CD14-positive monocyte (primary cell): Measurements from ENCODE around the gene AEBP2. TPM values are rescaled to one million over a fixed set of nuclear protein-coding genes. Genes with fewer than 3 reads are reported as not detected.

Source experiments
- DNase-seq, 3 donors: peaks; one replicate each; pipeline ENCODE4 v3.0.0-alpha.2; 2011 to 2022
- H2AFZ ChIP-seq: 2 replicates; pipeline ENCODE4 v1.6.0; 2012; ENCODE audit warnings: mild to moderate bottlenecking, low read depth, low read length, inconsistent platforms; ENCODE audit not compliant: insufficient read depth, poor library complexity, severe bottlenecking
- H3K27ac ChIP-seq, 2 donors: 1 replicate in 1 of 2; 2 replicates in 1 of 2; pipeline ENCODE4 v1.5.1; 2012 to 2013; ENCODE audit warnings: low read length in 2 of 2, control low read depth in 1 of 2, inconsistent platforms in 1 of 2, low read depth in 1 of 2, mild to moderate bottlenecking in 1 of 2
- H3K27me3 ChIP-seq, 2 donors: one replicate each; pipeline versions ENCODE4 v1.6.0 to v1.6.1; 2011 to 2013; ENCODE audit warnings: low read length in 2 of 2; ENCODE audit not compliant: control insufficient read depth in 2 of 2, insufficient read depth in 2 of 2
- H3K36me3 ChIP-seq, 2 donors: replicated peaks in 1 of 2; 1 replicate in 1 of 2; 2 replicates in 1 of 2; pipeline versions ENCODE4 v1.5.1 to v1.6.1; 2012 to 2013; ENCODE audit warnings: low read length in 2 of 2, control low read depth in 1 of 2, inconsistent platforms in 1 of 2, mild to moderate bottlenecking in 1 of 2; ENCODE audit not compliant: insufficient read depth in 2 of 2, control insufficient read depth in 1 of 2
- H3K4me1 ChIP-seq, 2 donors: 1 replicate in 1 of 2; 2 replicates in 1 of 2; pipeline versions ENCODE4 v1.5.1 to v1.6.1; 2012 to 2013; ENCODE audit warnings: low read length in 2 of 2, control low read depth in 1 of 2, inconsistent platforms in 1 of 2, mild to moderate bottlenecking in 1 of 2, moderate library complexity in 1 of 2; ENCODE audit not compliant: insufficient read depth in 2 of 2, control insufficient read depth in 1 of 2
- H3K4me2 ChIP-seq: replicated peaks from 2 replicates; pipeline ENCODE3; 2012; ENCODE audit warnings: low read length, moderate library complexity, mild to moderate bottlenecking; ENCODE audit not compliant: poor library complexity, severe bottlenecking; ENCODE audit errors: extremely low read depth
- H3K4me3 ChIP-seq, 3 experiments: fragments of 200-600 bp in 1 of 3; sonication (generic) in 1 of 3; replicated peaks in 1 of 3; 1 replicate in 2 of 3; 2 replicates in 1 of 3; pipeline ENCODE4 v1.5.1; 2011 to 2013; ENCODE audit warnings: low read length in 3 of 3, mild to moderate bottlenecking in 3 of 3, control low read depth in 2 of 3, low read depth in 2 of 3, inconsistent platforms in 1 of 3, moderate library complexity in 1 of 3
- H3K79me2 ChIP-seq: 2 replicates; pipeline ENCODE4 v1.6.0; 2012; ENCODE audit warnings: mild to moderate bottlenecking, control low read depth, inconsistent platforms, low read length, moderate library complexity; ENCODE audit not compliant: insufficient read depth
- H3K9ac ChIP-seq: 2 replicates; pipeline ENCODE4 v1.6.0; 2017; ENCODE audit warnings: low read length, mild to moderate bottlenecking; ENCODE audit not compliant: insufficient read depth, poor library complexity, severe bottlenecking
- H3K9me3 ChIP-seq, 2 donors: replicated peaks in 1 of 2; 1 replicate in 1 of 2; 2 replicates in 1 of 2; pipeline versions ENCODE4 v1.5.1 to v1.6.1; 2012 to 2013; ENCODE audit warnings: low read length in 2 of 2, control low read depth in 1 of 2; ENCODE audit not compliant: control insufficient read depth in 1 of 2, insufficient read depth in 1 of 2
- H4K20me1 ChIP-seq: 2 replicates; pipeline ENCODE4 v1.6.0; 2012; ENCODE audit warnings: mild to moderate bottlenecking, low read length, control low read depth, moderate library complexity; ENCODE audit not compliant: insufficient read depth
- H3K27ac Mint-ChIP-seq, 7 donors: one replicate each; pipeline ENCODE4 v1.8.0; 2020; ENCODE audit warnings: mild to moderate bottlenecking in 7 of 7, mixed read lengths in 7 of 7, moderate library complexity in 6 of 7, inconsistent platforms in 2 of 7
- H3K27me3 Mint-ChIP-seq, 3 donors: one replicate each; pipeline ENCODE4 v1.8.0; 2021 to 2022; ENCODE audit warnings: low read depth in 3 of 3, mild to moderate bottlenecking in 3 of 3, mixed read lengths in 3 of 3, moderate library complexity in 3 of 3, inconsistent platforms in 1 of 3
- H3K36me3 Mint-ChIP-seq, 2 donors: one replicate each; pipeline ENCODE4 v1.8.0; 2020; ENCODE audit warnings: mixed read lengths in 2 of 2, inconsistent platforms in 1 of 2, mild to moderate bottlenecking in 1 of 2
- H3K4me1 Mint-ChIP-seq: one replicate; pipeline ENCODE4 v1.8.0; 2020; ENCODE audit warnings: mild to moderate bottlenecking, mixed read lengths
- H3K4me3 Mint-ChIP-seq, 2 donors: one replicate each; pipeline ENCODE4 v1.8.0; 2020; ENCODE audit warnings: mild to moderate bottlenecking in 2 of 2, mixed read lengths in 2 of 2, moderate library complexity in 1 of 2
- H3K9me3 Mint-ChIP-seq, 7 donors: one replicate each; pipeline ENCODE4 v1.8.0; 2020 to 2022; ENCODE audit warnings: mixed read lengths in 7 of 7, mild to moderate bottlenecking in 6 of 7, moderate library complexity in 6 of 7, inconsistent platforms in 2 of 7
- WGBS: methylation state at CpG from one replicate; pipeline ENCODE4 v1.1.5; 2013; ENCODE audit warnings: missing lambda C conversion rate; ENCODE audit not compliant: insufficient coverage; 5-methylcytosine and 5-hydroxymethylcytosine counted together
- intact Hi-C, 2 donors: fragments of 100-400 bp; cut with micrococcal nuclease; formaldehyde crosslinking; loops; one replicate each; pipeline versions ENCODE4 v1.15.0 to v1.15.1; 2023
- polyA plus RNA-seq, 3 donors: library from polyadenylated mRNA; depleted of rRNA in 1 of 3; unstranded in 2 of 3; stranded (reverse) in 1 of 3; fragments of 300-500 nt in 2 of 3; fragments of >200 nt in 1 of 3; fragmentation: Illumina TruSeq in 2 of 3; gene quantifications; 1 replicate in 2 of 3; 2 replicates in 1 of 3; pipeline ENCODE4 v1.2.3, GENCODE V29; 2012 to 2021
- TF ChIP-seq, protein P1 (sequence below): fragments of 200-600 bp; IDR thresholded peaks from one replicate; pipeline ENCODE4 v1.8.0; 2022; ENCODE audit warnings: antibody characterized with exemption, mild to moderate bottlenecking

Gene AEBP2
- polyA plus RNA-seq, 3 donors = 3.0 to 8.0 (median 4.4) TPM

DNA sequence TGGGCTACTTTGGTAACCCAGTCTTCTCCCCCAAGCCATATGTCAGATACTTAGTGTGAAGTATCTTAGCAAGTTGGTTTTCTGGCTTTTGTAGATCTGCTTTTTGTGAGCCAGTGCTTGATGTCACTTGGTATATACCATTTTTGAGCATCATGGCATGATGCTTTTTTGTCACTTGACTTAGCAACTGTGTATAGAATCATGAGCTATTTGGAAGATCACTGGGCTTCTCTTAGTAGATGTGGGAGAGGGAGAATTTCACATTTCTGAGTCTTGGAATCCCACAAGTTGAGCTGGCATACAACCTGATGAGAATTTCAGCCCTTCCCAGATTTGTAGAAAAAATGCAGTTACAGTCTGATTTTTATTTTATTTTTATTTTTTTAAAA lies 24.9 kb downstream of the AEBP2 start:
- Mint-ChIP-seq H3K4me3 (no peak overlapping the region), H3K27me3 (no peaks in the 10 kb centered on the region), H3K4me1 (peaks cover 3% of the 10 kb centered on the region), H3K27ac (no peak overlapping the region), H3K36me3 (peaks cover 48 to 61% of the 10 kb centered on the region in 2 donors), H3K9me3 (peaks cover 0 to 2% (median 0%) of the 10 kb centered on the region in 7 donors)
- Histone ChIP-seq H3K4me2 (no peak overlapping the region), H3K4me1 (no peaks in the 10 kb centered on the region), H2AFZ (no peak overlapping the region), H3K27ac (no peak overlapping the region), H3K9ac (no peak overlapping the region), H3K4me3 (no peak overlapping the region), H4K20me1 (peaks cover 46% of the 10 kb centered on the region), H3K36me3 (peaks cover 19 to 60% of the 10 kb centered on the region in 2 donors), H3K9me3 (no peaks in the 10 kb centered on the region), H3K27me3 (no peaks in the 10 kb centered on the region), H3K79me2 (peaks cover 33% of the 10 kb centered on the region)
- DNase-seq = no peak
- TF ChIP-seq, protein P1, sequence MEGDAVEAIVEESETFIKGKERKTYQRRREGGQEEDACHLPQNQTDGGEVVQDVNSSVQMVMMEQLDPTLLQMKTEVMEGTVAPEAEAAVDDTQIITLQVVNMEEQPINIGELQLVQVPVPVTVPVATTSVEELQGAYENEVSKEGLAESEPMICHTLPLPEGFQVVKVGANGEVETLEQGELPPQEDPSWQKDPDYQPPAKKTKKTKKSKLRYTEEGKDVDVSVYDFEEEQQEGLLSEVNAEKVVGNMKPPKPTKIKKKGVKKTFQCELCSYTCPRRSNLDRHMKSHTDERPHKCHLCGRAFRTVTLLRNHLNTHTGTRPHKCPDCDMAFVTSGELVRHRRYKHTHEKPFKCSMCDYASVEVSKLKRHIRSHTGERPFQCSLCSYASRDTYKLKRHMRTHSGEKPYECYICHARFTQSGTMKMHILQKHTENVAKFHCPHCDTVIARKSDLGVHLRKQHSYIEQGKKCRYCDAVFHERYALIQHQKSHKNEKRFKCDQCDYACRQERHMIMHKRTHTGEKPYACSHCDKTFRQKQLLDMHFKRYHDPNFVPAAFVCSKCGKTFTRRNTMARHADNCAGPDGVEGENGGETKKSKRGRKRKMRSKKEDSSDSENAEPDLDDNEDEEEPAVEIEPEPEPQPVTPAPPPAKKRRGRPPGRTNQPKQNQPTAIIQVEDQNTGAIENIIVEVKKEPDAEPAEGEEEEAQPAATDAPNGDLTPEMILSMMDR = no peak
- intact Hi-C loops = no loop called here

DNA sequence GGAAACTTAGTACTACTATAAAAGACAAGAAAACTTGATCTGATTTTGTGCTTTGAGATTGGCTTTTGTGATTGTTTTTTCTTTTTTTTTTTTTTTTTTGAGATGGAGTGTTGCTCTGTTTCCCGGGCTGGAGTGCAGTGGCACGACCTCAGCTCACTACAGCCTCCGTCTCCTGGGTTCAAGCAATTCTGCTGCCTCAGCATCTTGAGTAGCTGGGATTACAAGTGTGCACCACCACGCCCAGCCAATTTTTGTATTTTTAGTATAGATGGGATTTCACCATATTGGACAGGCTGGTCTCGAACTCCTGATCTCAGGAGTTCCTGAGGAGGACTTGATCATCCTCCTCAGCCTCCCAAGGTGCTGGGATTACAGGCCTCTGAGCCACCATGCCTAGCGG lies 26.4 kb downstream of the AEBP2 start:
- TF ChIP-seq, protein P1 = no peak
- Mint-ChIP-seq H3K4me3 (no peak overlapping the region), H3K36me3 (peaks cover 50 to 70% of the 10 kb centered on the region in 2 donors)

More for the DNA sequence above, 26.4 kb downstream of the AEBP2 start:
- WGBS = no CpG with 5 or more reads among the region's 6 CpGs
- no peak for DNase-seq
- no peak overlapping the region for H3K4me3 ChIP-seq
- no peaks in the 10 kb centered on the region for H3K27me3 Mint-ChIP-seq
- H3K9ac ChIP-seq = no peak overlapping the region
- H3K79me2 ChIP-seq = peaks cover 22% of the 10 kb centered on the region
- no peaks in the 10 kb centered on the region for H3K4me1 ChIP-seq
- intact Hi-C loops = no loop called here
- peaks cover 0 to 2% (median 0%) of the 10 kb centered on the region in 7 donors for H3K9me3 Mint-ChIP-seq
- H3K27ac Mint-ChIP-seq = peak overlapping the region in 1 of 7 donors; percentile 16
- peaks cover 19 to 67% of the 10 kb centered on the region in 2 donors for H3K36me3 ChIP-seq
- no peak overlapping the region for H3K4me2 ChIP-seq
- no peak overlapping the region for H3K27ac ChIP-seq
- no peaks in the 10 kb centered on the region for H3K27me3 ChIP-seq
- peaks cover 42% of the 10 kb centered on the region for H4K20me1 ChIP-seq
- H3K9me3 ChIP-seq = no peaks in the 10 kb centered on the region
- H2AFZ ChIP-seq = no peak overlapping the region
- peaks cover 3% of the 10 kb centered on the region for H3K4me1 Mint-ChIP-seq
